NCI-H69 (cell line): ENCODE measurements around the gene NSG2.
A peak's percentile ranks its signal among the peaks of the same experiment; 100 is the strongest.
"Not testable (repeated sequence)": the region's sequence is repeated elsewhere in the genome, so short reads cannot be mapped to it uniquely, and the experiment has no call there.

ENCODE experiments used
- DNase-seq: peaks from one replicate; lab custom pipeline; 2025; lab: John Stamatoyannopoulos, UW

The NSG2 gene

GRCh38 chr5:174101195-174101730 lies 55.8 kb downstream of the NSG2 start:
- DNase-seq, result no peak

- DNase-seq, result not testable (repeated sequence)
Observed at GRCh38 chr5:174102574-174102973, 57.1 kb downstream of the NSG2 start.

- no peak for DNase-seq
Observed at GRCh38 chr5:174106997-174107655, 61.6 kb downstream of the NSG2 start.

- DNase-seq, result no peak
Observed at GRCh38 chr5:174108745-174109144, 63.2 kb downstream of the NSG2 start.

- no peak for DNase-seq
Observed at GRCh38 chr5:174109698-174110260, 64.3 kb downstream of the NSG2 start.

- no peak for DNase-seq
Observed at GRCh38 chr5:174110310-174110709, 64.8 kb downstream of the NSG2 start.

GRCh38 chr5:174111287-174111973 lies 65.9 kb downstream of the NSG2 start:
- no peak for DNase-seq

- no peak for DNase-seq
Observed at GRCh38 chr5:174115226-174115625, 69.7 kb downstream of the NSG2 start.

GRCh38 chr5:174118823-174119467 lies 73.4 kb downstream of the NSG2 start:
- no peak for DNase-seq

GRCh38 chr5:174119468-174119881 lies 74.0 kb downstream of the NSG2 start:
- no peak for DNase-seq

GRCh38 chr5:174120401-174121005 lies 75.0 kb downstream of the NSG2 start:
- no peak for DNase-seq

- no peak for DNase-seq
Observed at GRCh38 chr5:174134545-174134944, 89.0 kb downstream of the NSG2 start.

- no peak for DNase-seq
Observed at GRCh38 chr5:174139623-174140022, 94.1 kb downstream of the NSG2 start.

GRCh38 chr5:174140452-174141020 lies 95.0 kb downstream of the NSG2 start:
- DNase-seq, result no peak

GRCh38 chr5:174141398-174141797 lies 95.9 kb downstream of the NSG2 start:
- peak; percentile 67 for DNase-seq

- no peak for DNase-seq
Observed at GRCh38 chr5:174145091-174145490, 99.6 kb downstream of the NSG2 start.

GRCh38 chr5:174145821-174146220 lies 100.3 kb downstream of the NSG2 start:
- DNase-seq, result peak; percentile 58

GRCh38 chr5:174146556-174146955 lies 101.0 kb downstream of the NSG2 start:
- DNase-seq, result no peak

GRCh38 chr5:174147012-174147411 lies 101.5 kb downstream of the NSG2 start:
- peak; percentile 78 for DNase-seq

GRCh38 chr5:174147551-174147950 lies 102.0 kb downstream of the NSG2 start:
- DNase-seq, result no peak

GRCh38 chr5:174148721-174149120 lies 103.2 kb downstream of the NSG2 start:
- peak; percentile 66 for DNase-seq

- no peak for DNase-seq
Observed at GRCh38 chr5:174149426-174149825, 103.9 kb downstream of the NSG2 start.
